Esophagus muscularis mucosa (tissue), 3 donors: ENCODE data around the gene CARD9.

Experiments
- CTCF ChIP-seq, 3 experiments: fragments of 200-600 bp in 2 of 3; fragments of 450-650 bp in 1 of 3; sonication (generic) in 2 of 3; IDR thresholded peaks; one replicate each; pipeline ENCODE4 v1.5.1; 2017 to 2019; ENCODE audit warnings: antibody characterized with exemption in 3 of 3, mild to moderate bottlenecking in 2 of 3, moderate library complexity in 1 of 3
- POLR2A ChIP-seq: fragments of 450-650 bp; IDR thresholded peaks from one replicate; pipeline ENCODE4 v1.6.1; 2017; ENCODE audit warnings: antibody characterized with exemption, moderate library complexity, mild to moderate bottlenecking, low read depth

GRCh38 chr9:136374183-136374575 is 710 bp upstream of the CARD9 start:
- TF ChIP-seq CTCF (IDR thresholded peaks at IDR 0.05), result no peak
- TF ChIP-seq POLR2A, result no peak
